PC-9 (cell line): Measurements from ENCODE around the gene CDK5RAP2.

Source experiments
- CTCF ChIP-seq: fragments of 200-600 bp; sonication (generic); conservative IDR thresholded peaks from 2 replicates; pipeline ENCODE4 v1.6.1; 2017; ENCODE audit warnings: mixed run types, antibody characterized with exemption, mild to moderate bottlenecking, moderate library complexity
- EZH2 ChIP-seq: fragments of 200-600 bp; sonication (generic); IDR thresholded peaks from 2 replicates; pipeline ENCODE4 v1.8.0; 2017; ENCODE audit warnings: antibody characterized with exemption, low read depth

- no peak for TF ChIP-seq CTCF
- TF ChIP-seq EZH2, result no peak
Observed at GRCh38 chr9:120402741-120403542, 177.0 kb downstream of the CDK5RAP2 start.
